Heart left ventricle (tissue), 16 donors: ENCODE measurements around the gene ADAMTS3. TPM values are rescaled to one million over a fixed set of nuclear protein-coding genes. Genes with fewer than 3 reads are reported as not detected.

Source experiments
- ATAC-seq, 4 donors: fragments of 200-7000 bp; cut with Tn5 transposase; one replicate each; pipeline ENCODE4 v1.9.1; 2020 to 2022; ENCODE audit warnings: moderate library complexity in 4 of 4, mild to moderate bottlenecking in 3 of 4, moderate number of reproducible peaks in 1 of 4
- DNase-seq, 5 donors: peaks; one replicate each; pipeline ENCODE4 v3.0.0-alpha.2; 2020
- H3K27ac ChIP-seq, 12 donors: fragments of 200-600 bp; sonication (generic) in 4 of 12; one replicate each; pipeline versions ENCODE4 v1.5.0 to v1.8.0; 2016 to 2022; ENCODE audit warnings: mild to moderate bottlenecking in 2 of 12
- H3K27me3 ChIP-seq, 9 donors: fragments of 200-600 bp; sonication (generic) in 2 of 9; one replicate each; pipeline versions ENCODE4 v1.5.1 to v1.8.0; 2016 to 2022; ENCODE audit warnings: mild to moderate bottlenecking in 3 of 9
- H3K36me3 ChIP-seq, 9 donors: fragments of 200-600 bp; sonication (generic) in 2 of 9; one replicate each; pipeline versions ENCODE4 v1.5.0 to v1.8.0; 2018 to 2022; ENCODE audit warnings: mild to moderate bottlenecking in 2 of 9
- H3K4me1 ChIP-seq, 12 donors: fragments of 200-600 bp; sonication (generic) in 4 of 12; one replicate each; pipeline versions ENCODE4 v1.5.0 to v1.8.0; 2016 to 2022; ENCODE audit warnings: mild to moderate bottlenecking in 3 of 12
- H3K4me3 ChIP-seq, 12 donors: fragments of 200-600 bp; sonication (generic) in 4 of 12; one replicate each; pipeline versions ENCODE4 v1.5.0 to v1.8.0; 2017 to 2022; ENCODE audit warnings: mild to moderate bottlenecking in 9 of 12, moderate library complexity in 4 of 12
- H3K9me3 ChIP-seq, 12 donors: fragments of 200-600 bp; sonication (generic) in 4 of 12; one replicate each; pipeline versions ENCODE4 v1.5.0 to v1.8.0; 2016 to 2022; ENCODE audit warnings: mild to moderate bottlenecking in 1 of 12
- CTCF ChIP-seq, 12 donors: fragments of 200-600 bp; sonication (generic) in 4 of 12; IDR thresholded peaks; one replicate each; pipeline versions ENCODE4 v1.5.0 to v1.8.0; 2018 to 2022; ENCODE audit warnings: antibody characterized with exemption in 12 of 12, mild to moderate bottlenecking in 5 of 12
- POLR2A ChIP-seq, 2 donors: fragments of 450-650 bp; IDR thresholded peaks; one replicate each; pipeline ENCODE4 v1.6.1; 2017; ENCODE audit warnings: antibody characterized with exemption in 2 of 2, mild to moderate bottlenecking in 2 of 2, moderate library complexity in 2 of 2
- WGBS, 4 donors: extraction: QIAGEN DNeasy Blood & Tissue Kit in 2 of 4; methylation state at CpG; one replicate each; pipeline versions ENCODE4 v1.1.5 to v1.1.7; 2013 to 2018; 5-methylcytosine and 5-hydroxymethylcytosine counted together
- intact Hi-C, 10 donors: fragments of 100-400 bp; cut with DNase I; formaldehyde crosslinking; loops; one replicate each; pipeline versions ENCODE4 v1.11.1 to v1.14.2; 2022
- polyA plus RNA-seq, 2 donors: library from polyadenylated mRNA; stranded (reverse); fragments of 200-250 nt; gene quantifications; one replicate each; pipeline ENCODE4 v1.2.3, GENCODE V29; 2013
- total RNA-seq, 9 donors: library from RNA; depleted of rRNA in 2 of 9; stranded (reverse); fragments of >200 nt in 2 of 9; fragmentation: NEBNext Ultra II Directional in 3 of 9; extraction: Animal tissue kit (Norgen Biotek cat#: 25700) in 3 of 9; gene quantifications; one replicate each; pipeline versions ENCODE4 v1.1.0 to v1.2.4, GENCODE V29; 2016 to 2023
- donor health status: ischemic (EF 13 %, LVEDD 7.1; RV severe dilation, severe dysfunction).
- donor health status: healthy with polysubstance abuse.
- donor health status: DM: no; HTN: yes; CAD: no.
- donor health status: DM: no; HTN: no; CAD: no.
- donor health status: ischemic (EF 25% LVEDD 6.9; RV normal size, moderate dysfunction).
- donor health status: ischemic (EF 25% LVEDD 5.7; RV mildly dilated, moderate dysfunction).
- donor health status: healthy.
- donor health status: DM: yes; HTN: yes; CAD: no.
- donor health status: ischemic (EF 35%, LVEDD 5.7; RV mildly dilated, moderate dysfunction).
- donor health status: nonischemic (EF 11% LVEDD 7.7; RV severe dilation, severe dysfunction).
- donor health status: DM: yes; HTN: yes; CAD: no.
- donor health status: PGD.
- donor health status: ischemic (EF 29% LVEDD 5.4; RV normal size, mild dysfunction).
- donor health status: nonischemic (EF 23%, LVEDD 6.1; RV moderate dilation, normal function).

ADAMTS3 gene
- total and polyA plus RNA-seq, 11 donors: 0.08 to 3.3 (median 0.42) TPM; not detected in 1

- DNase-seq: no peak
Measured at GRCh38 chr4:72330381-72330780, 238.6 kb downstream of the ADAMTS3 start.

GRCh38 chr4:72326692-72327632, 242.1 kb downstream of the ADAMTS3 start:
- intact Hi-C loops: loop anchor here (1.0 to 10.0 kb wide), 5 partner anchors 135 to 698 kb away; no protein-coding TSS in a partner anchor
- Histone ChIP-seq H3K9me3 (no peaks in the 10 kb centered on the region), H3K27me3 (no peaks in the 10 kb centered on the region), H3K4me3 (no peak overlapping the region), H3K4me1 (no peaks in the 10 kb centered on the region), H3K27ac (no peak overlapping the region), H3K36me3 (no peaks in the 10 kb centered on the region)
- TF ChIP-seq POLR2A (IDR thresholded peaks at IDR 0.05): no peak
- TF ChIP-seq CTCF (IDR thresholded peaks at IDR 0.05): peak; percentile 37 to 76 (median 56)
- ATAC-seq (no peak), DNase-seq (no peak)
- WGBS, 4 donors: 52 to 57% (median 56%) methylated on average over 2 of the region's 2 CpGs

More at GRCh38 chr4:72330381-72330780, 238.6 kb downstream of the ADAMTS3 start:
- Histone ChIP-seq H3K27me3 (no peaks in the 10 kb centered on the region), H3K9me3 (no peaks in the 10 kb centered on the region), H3K27ac (no peak overlapping the region), H3K36me3 (no peaks in the 10 kb centered on the region), H3K4me1 (no peaks in the 10 kb centered on the region), H3K4me3 (no peak overlapping the region)
- intact Hi-C loops: no loop called here
- WGBS, 4 donors: 97 to 100% (median 99%) methylated on average over 1 of the region's 1 CpG
- no peak for ATAC-seq
- no peak for TF ChIP-seq POLR2A (IDR thresholded peaks at IDR 0.05)
- TF ChIP-seq CTCF (IDR thresholded peaks at IDR 0.05): no peak

GRCh38 chr4:72325215-72325614, 243.8 kb downstream of the ADAMTS3 start:
- no peak for TF ChIP-seq CTCF (IDR thresholded peaks at IDR 0.05)
- Histone ChIP-seq H3K27me3 (no peaks in the 10 kb centered on the region), H3K4me3 (no peak overlapping the region), H3K9me3 (no peaks in the 10 kb centered on the region), H3K36me3 (no peaks in the 10 kb centered on the region), H3K4me1 (peaks cover 0 to 3% (median 0%) of the 10 kb centered on the region in 12 donors), H3K27ac (no peak overlapping the region)
- DNase-seq (no peak), ATAC-seq (no peak)
- intact Hi-C loops: loop anchor here in 5 of 10 donors (5.0 to 10.0 kb wide), 3 partner anchors 137 to 700 kb away; no protein-coding TSS in a partner anchor

GRCh38 chr4:72323227-72323626, 245.8 kb downstream of the ADAMTS3 start:
- DNase-seq: no peak
- 82 to 88% (median 85%) methylated on average over 2 of the region's 2 CpGs for WGBS, 4 donors
- Histone ChIP-seq H3K36me3 (no peaks in the 10 kb centered on the region), H3K4me3 (no peak overlapping the region), H3K27ac (no peak overlapping the region), H3K9me3 (no peaks in the 10 kb centered on the region), H3K4me1 (peaks cover 0 to 14% (median 0%) of the 10 kb centered on the region in 12 donors), H3K27me3 (no peaks in the 10 kb centered on the region)
- TF ChIP-seq POLR2A (IDR thresholded peaks at IDR 0.05) (no peak), CTCF (IDR thresholded peaks at IDR 0.05) (no peak)
- no peak for ATAC-seq
- intact Hi-C loops: loop anchor here in 1 of 10 donors (10.0 kb wide), 1 partner anchor 702 kb away; no protein-coding TSS in a partner anchor
